T-cell (primary cell): ENCODE measurements around the gene TMEM255B. TPM values are rescaled to one million over a fixed set of nuclear protein-coding genes. Genes with fewer than 3 reads are reported as not detected.

Experiments used
- ATAC-seq, 4 experiments: fragments of 200-7000 bp in 3 of 4; fragments of 150-1000 bp in 1 of 4; cut with Tn5 transposase; replicated peaks in 1 of 4; 1 replicate in 3 of 4; 2 replicates in 1 of 4; pipeline ENCODE4 v1.10.0; 2021; ENCODE audit warnings: moderate library complexity in 3 of 4, mild to moderate bottlenecking in 2 of 4, moderate number of reproducible peaks in 1 of 4
- CTCF ChIA-PET, 2 donors: fragments of 300-600 bp; sonication (Branson Sonifier 250); formaldehyde crosslinking; loops; one replicate each; lab custom pipeline; 2022; ENCODE audit warnings: antibody characterized with exemption in 2 of 2; lab: Charles Lee
- POLR2A ChIA-PET, 2 donors: fragments of 300-600 bp; sonication (Branson Sonifier 250); formaldehyde crosslinking; loops; one replicate each; lab custom pipeline; 2022; ENCODE audit warnings: antibody characterized with exemption in 2 of 2; lab: Charles Lee
- DNase-seq, 35 experiments: peaks; one replicate each; pipeline versions ENCODE4 v3.0.0 to v3.0.0-alpha.2; 2013 to 2023
- H3K27ac ChIP-seq: one replicate; pipeline ENCODE4 v1.5.1; 2013; ENCODE audit warnings: low read length
- H3K27me3 ChIP-seq, 2 experiments: replicated peaks in 1 of 2; 1 replicate in 1 of 2; 2 replicates in 1 of 2; pipeline versions ENCODE4 v1.6.1 to v1.7.0; 2013; ENCODE audit warnings: low read length in 1 of 2, mixed read lengths in 1 of 2; ENCODE audit not compliant: control insufficient read depth in 2 of 2, insufficient read depth in 2 of 2; ENCODE audit errors: extremely low read depth in 1 of 2
- H3K36me3 ChIP-seq, 2 donors: 1 replicate in 1 of 2; 2 replicates in 1 of 2; pipeline versions ENCODE4 v1.6.1 to v1.7.0; 2013; ENCODE audit warnings: low read length in 1 of 2; ENCODE audit not compliant: control insufficient read depth in 2 of 2, insufficient read depth in 1 of 2; ENCODE audit errors: extremely low read depth in 1 of 2
- H3K4me1 ChIP-seq, 2 experiments: 1 replicate in 1 of 2; 2 replicates in 1 of 2; pipeline versions ENCODE4 v1.6.1 to v1.7.0; 2013; ENCODE audit warnings: low read length in 2 of 2, mixed read lengths in 1 of 2; ENCODE audit not compliant: insufficient read depth in 2 of 2, control insufficient read depth in 1 of 2; ENCODE audit errors: extremely low read depth in 1 of 2
- H3K4me3 ChIP-seq, 2 donors: 1 replicate in 1 of 2; 2 replicates in 1 of 2; pipeline versions ENCODE4 v1.5.1 to v1.7.0; 2013; ENCODE audit warnings: mild to moderate bottlenecking in 2 of 2, low read length in 1 of 2, moderate library complexity in 1 of 2; ENCODE audit not compliant: control insufficient read depth in 1 of 2; ENCODE audit errors: extremely low read depth in 1 of 2
- H3K9me3 ChIP-seq: 2 replicates; pipeline ENCODE4 v1.7.0; 2013
- H3K27ac Mint-ChIP-seq, 2 donors: one replicate each; pipeline ENCODE4 v1.8.0; 2020 to 2021; ENCODE audit warnings: mild to moderate bottlenecking in 2 of 2, mixed read lengths in 2 of 2
- H3K27me3 Mint-ChIP-seq, 2 donors: one replicate each; pipeline ENCODE4 v1.8.0; 2021 to 2022; ENCODE audit warnings: mixed read lengths in 2 of 2
- H3K36me3 Mint-ChIP-seq: one replicate; pipeline ENCODE4 v1.8.0; 2021; ENCODE audit warnings: mixed read lengths
- H3K4me1 Mint-ChIP-seq, 3 donors: one replicate each; pipeline ENCODE4 v1.8.0; 2020 to 2022; ENCODE audit warnings: mixed read lengths in 3 of 3, mild to moderate bottlenecking in 1 of 3
- H3K4me3 Mint-ChIP-seq, 3 donors: one replicate each; pipeline ENCODE4 v1.8.0; 2020 to 2022; ENCODE audit warnings: mild to moderate bottlenecking in 3 of 3, mixed read lengths in 3 of 3, moderate library complexity in 3 of 3
- H3K9me3 Mint-ChIP-seq, 3 donors: one replicate each; pipeline ENCODE4 v1.8.0; 2020 to 2022; ENCODE audit warnings: mixed read lengths in 3 of 3
- WGBS: methylation state at CpG from one replicate; pipeline ENCODE4 v1.1.5; 2013; ENCODE audit warnings: missing lambda C conversion rate; ENCODE audit not compliant: insufficient coverage; 5-methylcytosine and 5-hydroxymethylcytosine counted together
- total RNA-seq, 35 experiments: library from RNA in 6 of 35; stranded (reverse) in 6 of 35; fragments of 120-200 nt in 1 of 35; gene quantifications; one replicate each; pipeline versions ENCODE4 v1.2.1 to v1.2.4 and lab custom pipeline; 2013 to 2026

Gene TMEM255B
- total RNA-seq, 5 donors from 2014 or later (not counting 1 experiment from before 2014, with no cell fraction given) = 0.76 to 1.2 (median 0.89) TPM

GRCh38 chr13:113862191-113862930, 103.3 kb downstream of the TMEM255B start:
- Mint-ChIP-seq H3K27me3 (peaks cover 31 to 41% of the 10 kb centered on the region in 2 donors), H3K4me3 (peak overlapping the region; percentile 68 to 72 (median 68)), H3K9me3 (peaks cover 0 to 7% (median 0%) of the 10 kb centered on the region in 3 donors), H3K36me3 (no peaks in the 10 kb centered on the region), H3K27ac (no peak overlapping the region), H3K4me1 (peaks cover 6 to 17% (median 13%) of the 10 kb centered on the region in 3 donors)
- no peak overlapping the region for H3K4me3 ChIP-seq
- DNase-seq = no peak
- ChIA-PET POLR2A (no interaction called here), CTCF (no interaction called here)
- no peaks in the 10 kb centered on the region for H3K9me3 ChIP-seq
- no peak for ATAC-seq
- H3K27me3 ChIP-seq = peaks cover 19 to 58% of the 10 kb centered on the region in 2 experiments
- peaks cover 2 to 19% of the 10 kb centered on the region in 2 experiments for H3K4me1 ChIP-seq
- H3K36me3 ChIP-seq = no peaks in the 10 kb centered on the region
- H3K27ac ChIP-seq = no peak overlapping the region
- WGBS = 81% methylated on average over 26 of the region's 31 CpGs

- Histone ChIP-seq H3K27me3 (peaks cover 19 to 55% of the 10 kb centered on the region in 2 experiments), H3K27ac (no peak overlapping the region), H3K9me3 (no peaks in the 10 kb centered on the region), H3K4me1 (peaks cover 2 to 19% of the 10 kb centered on the region in 2 experiments), H3K36me3 (no peaks in the 10 kb centered on the region), H3K4me3 (peak overlapping the region; percentile 27 to 35)
- Mint-ChIP-seq H3K4me3 (peak overlapping the region; percentile 55 to 72 (median 64)), H3K27ac (no peak overlapping the region), H3K36me3 (no peaks in the 10 kb centered on the region), H3K27me3 (peaks cover 34 to 46% of the 10 kb centered on the region in 2 donors), H3K9me3 (peaks cover 0 to 7% (median 4%) of the 10 kb centered on the region in 3 donors), H3K4me1 (peaks cover 6 to 17% (median 13%) of the 10 kb centered on the region in 3 donors)
- CTCF ChIA-PET = no interaction called here
- peak in 1 of 35 experiments; percentile 32 for DNase-seq
- peak in 2 of 4 experiments; percentile 31 to 34 for ATAC-seq
- POLR2A ChIA-PET = no interaction called here
- WGBS = 5% methylated on average over 51 of the region's 60 CpGs
These were observed 104.0 kb downstream of the TMEM255B start for GRCh38 chr13:113862931-113863523.

- ChIA-PET POLR2A (no interaction called here), CTCF (no interaction called here)
- Histone ChIP-seq H3K27me3 (peaks cover 21 to 55% of the 10 kb centered on the region in 2 experiments), H3K4me3 (peak within 1 kb of the TSS; percentile 27 to 47), H3K9me3 (no peaks in the 10 kb centered on the region), H3K4me1 (peaks cover 2 to 19% of the 10 kb centered on the region in 2 experiments), H3K36me3 (no peaks in the 10 kb centered on the region), H3K27ac (no peak within 1 kb of the TSS)
- Mint-ChIP-seq H3K9me3 (peaks cover 0 to 6% (median 3%) of the 10 kb centered on the region in 3 donors), H3K36me3 (no peaks in the 10 kb centered on the region), H3K4me3 (peak within 1 kb of the TSS; percentile 61 to 76 (median 72)), H3K27ac (no peak within 1 kb of the TSS), H3K27me3 (peaks cover 40 to 48% of the 10 kb centered on the region in 2 donors), H3K4me1 (peaks cover 6 to 17% (median 13%) of the 10 kb centered on the region in 3 donors)
- peak; percentile 54 to 65 (median 62) for ATAC-seq
- DNase-seq = peak in 6 of 35 experiments; percentile 16 to 43 (median 19)
- 2% methylated on average over 109 of the region's 116 CpGs for WGBS
These were observed 104.7 kb downstream of the TMEM255B start, which contains the start of gene GAS6 for GRCh38 chr13:113863524-113864272. Gene GAS6 (minus strand): TSS chr13:113864076. CDS start chr13:113863920, 156 bp downstream.

- Mint-ChIP-seq H3K9me3 (peaks cover 0 to 6% (median 0%) of the 10 kb centered on the region in 3 donors), H3K27ac (no peak overlapping the region), H3K27me3 (peaks cover 44 to 48% of the 10 kb centered on the region in 2 donors), H3K36me3 (no peaks in the 10 kb centered on the region), H3K4me1 (peaks cover 6 to 17% (median 13%) of the 10 kb centered on the region in 3 donors), H3K4me3 (peak overlapping the region; percentile 61 to 76 (median 72))
- ATAC-seq (no peak), DNase-seq (no peak)
- no peaks in the 10 kb centered on the region for H3K36me3 ChIP-seq
- POLR2A ChIA-PET = no interaction called here
- H3K27me3 ChIP-seq = peaks cover 21 to 58% of the 10 kb centered on the region in 2 experiments
- no peak overlapping the region for H3K27ac ChIP-seq
- no peaks in the 10 kb centered on the region for H3K9me3 ChIP-seq
- 31% methylated on average over 7 of the region's 10 CpGs for WGBS
- CTCF ChIA-PET = no interaction called here
- H3K4me1 ChIP-seq = peaks cover 2 to 19% of the 10 kb centered on the region in 2 experiments
- H3K4me3 ChIP-seq = peak overlapping the region in 1 of 2 donors; percentile 47
These were observed 105.4 kb downstream of the TMEM255B start for GRCh38 chr13:113864273-113864890.

GRCh38 chr13:113865427-113865826, 106.4 kb downstream of the TMEM255B start:
- Histone ChIP-seq H3K27me3 (peaks cover 21 to 54% of the 10 kb centered on the region in 2 experiments), H3K36me3 (no peaks in the 10 kb centered on the region), H3K9me3 (no peaks in the 10 kb centered on the region), H3K27ac (no peak overlapping the region), H3K4me1 (peaks cover 2 to 19% of the 10 kb centered on the region in 2 experiments), H3K4me3 (no peak overlapping the region)
- H3K9me3 Mint-ChIP-seq = peaks cover 0 to 6% (median 0%) of the 10 kb centered on the region in 3 donors
- DNase-seq (no peak), ATAC-seq (no peak)
- ChIA-PET CTCF (no interaction called here), POLR2A (no interaction called here)
- H3K27me3 Mint-ChIP-seq = peaks cover 47 to 51% of the 10 kb centered on the region in 2 donors
- WGBS = 100% methylated on average over 1 of the region's 4 CpGs
- peaks cover 6 to 17% (median 13%) of the 10 kb centered on the region in 3 donors for H3K4me1 Mint-ChIP-seq
- H3K27ac Mint-ChIP-seq = peak overlapping the region in 1 of 2 donors; percentile 58
- H3K4me3 Mint-ChIP-seq = peak overlapping the region; percentile 6 to 72 (median 59)
- H3K36me3 Mint-ChIP-seq = no peaks in the 10 kb centered on the region
